Activated CD8-positive, alpha-beta memory T cell treated with anti-CD3 and anti-CD28 coated beads for 4 hours (primary cell): ENCODE measurements around the gene ACSF2.
"Not testable (repeated sequence)": the region's sequence is repeated elsewhere in the genome, so short reads cannot be mapped to it uniquely, and the experiment has no call there.

ENCODE experiments used
- DNase-seq, 2 donors: peaks; one replicate each; pipeline ENCODE4 v3.0.0-alpha.2; 2020; ENCODE audit warnings: low read depth in 2 of 2

ACSF2 gene

DNA sequence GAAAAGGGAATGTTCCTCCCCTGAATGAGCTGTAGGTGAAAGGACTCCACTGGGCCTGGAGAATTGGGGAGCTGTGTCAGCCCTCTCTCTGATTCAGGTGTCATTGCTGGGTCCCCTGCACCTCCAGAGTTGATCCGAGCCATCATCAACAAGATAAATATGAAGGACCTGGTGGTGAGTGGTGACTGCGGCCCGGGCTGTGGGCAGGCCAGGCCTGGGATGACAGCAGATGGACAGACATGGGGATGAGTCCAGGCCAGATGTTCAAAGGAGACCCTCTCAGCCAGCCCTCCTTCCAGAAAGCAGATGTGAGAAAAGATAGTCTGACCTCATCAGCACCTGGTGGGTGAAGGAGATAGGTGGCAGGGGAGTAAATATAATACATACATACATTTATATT, 38.1 kb downstream of the ACSF2 start:
- no peak for DNase-seq

DNA sequence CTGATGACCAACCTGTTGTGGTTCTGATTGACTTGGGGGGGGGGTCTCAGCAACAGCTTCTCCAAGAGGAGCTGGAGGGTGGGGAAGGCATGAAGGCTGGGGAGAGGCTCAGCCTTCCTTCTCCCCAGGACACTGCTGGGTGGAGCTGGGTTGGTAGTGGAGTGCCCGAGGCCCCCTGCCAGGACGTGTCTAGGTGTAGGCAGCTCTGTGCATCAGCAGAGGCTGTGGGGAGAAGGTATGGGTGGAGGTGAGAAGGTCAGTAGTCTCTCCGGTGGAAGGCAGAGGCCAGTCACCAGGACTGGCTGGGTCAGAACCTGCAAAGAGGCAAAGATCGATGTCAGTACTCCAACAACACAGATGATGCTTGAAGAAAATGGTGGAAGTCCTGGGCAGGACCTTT, 38.7 kb downstream of the ACSF2 start:
- DNase-seq: no peak

DNA sequence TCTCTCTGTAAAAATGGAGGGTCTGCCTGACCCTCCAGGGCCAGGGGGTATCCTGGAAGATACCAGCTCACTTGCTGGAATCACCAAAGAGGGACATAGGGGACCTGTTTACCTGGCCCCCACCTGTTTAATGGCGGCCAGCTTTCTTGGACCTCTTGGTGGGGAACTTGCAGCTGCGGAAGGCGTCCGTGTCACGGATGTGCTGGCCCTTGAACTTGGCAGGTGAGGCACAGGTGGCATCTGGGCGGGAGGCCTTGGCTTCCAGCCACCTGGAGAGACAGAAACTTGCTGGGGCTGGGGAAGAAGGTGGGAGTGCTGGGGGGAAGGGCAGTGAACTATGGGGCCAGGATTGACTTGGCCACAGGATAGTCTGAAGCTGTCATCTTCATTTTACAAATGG, 39.2 kb downstream of the ACSF2 start:
- no peak for DNase-seq

DNA sequence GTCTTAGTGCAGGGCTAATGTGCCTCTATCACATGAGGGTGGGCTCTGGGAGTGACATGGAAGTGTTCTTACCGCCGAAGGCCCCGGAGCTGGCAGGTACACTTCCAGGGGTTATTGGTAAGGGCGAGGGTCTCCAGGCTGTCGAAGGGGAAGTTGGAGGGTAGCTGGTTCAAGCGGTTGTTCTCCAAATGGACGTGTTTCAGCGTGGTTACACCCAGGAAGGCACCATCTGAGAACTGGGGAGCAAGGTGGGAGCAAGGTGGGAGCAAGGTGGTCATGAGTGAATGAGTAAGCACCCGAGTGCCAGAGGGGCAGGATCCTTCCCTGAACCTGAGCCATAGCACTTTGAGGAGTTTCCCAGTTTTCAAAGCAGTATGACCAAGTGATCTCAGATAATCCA, 39.6 kb downstream of the ACSF2 start:
- no peak for DNase-seq

DNA sequence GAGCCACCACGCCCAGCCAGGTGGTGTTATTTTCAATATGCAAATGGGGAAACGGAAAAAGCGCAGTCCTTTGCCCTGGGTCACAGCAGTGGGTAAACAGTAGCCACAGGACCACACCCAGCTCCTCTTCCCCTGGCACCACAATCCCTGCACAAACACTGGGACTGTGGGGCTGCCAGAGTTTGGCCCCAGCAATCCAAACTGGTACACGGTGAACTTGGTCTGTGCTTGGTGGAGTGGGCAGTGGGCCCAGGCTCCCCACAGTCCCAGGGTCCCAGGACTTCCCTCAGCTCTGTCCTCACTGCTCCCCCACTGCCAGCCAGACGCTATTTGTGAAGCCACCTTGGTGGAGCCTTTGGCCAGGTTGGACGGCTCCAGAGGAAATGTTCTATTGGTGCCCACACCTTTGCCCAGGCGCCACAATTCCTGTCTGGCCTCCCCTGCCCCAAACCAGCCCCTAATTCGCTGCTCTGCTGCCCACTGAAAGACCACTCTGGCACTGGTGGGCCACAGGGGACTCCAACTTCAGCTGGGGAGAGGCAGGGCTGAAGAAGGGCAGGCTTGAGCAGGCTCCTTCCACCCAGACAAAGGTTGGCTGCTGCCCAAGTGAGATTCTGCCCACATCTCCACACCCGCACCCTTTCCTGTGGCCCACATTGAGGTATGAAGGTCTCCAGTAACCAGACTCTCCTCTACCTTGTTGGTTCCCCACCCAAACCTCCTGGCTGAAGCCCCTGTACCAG, 40.5 kb downstream of the ACSF2 start:
- DNase-seq: no peak

DNA sequence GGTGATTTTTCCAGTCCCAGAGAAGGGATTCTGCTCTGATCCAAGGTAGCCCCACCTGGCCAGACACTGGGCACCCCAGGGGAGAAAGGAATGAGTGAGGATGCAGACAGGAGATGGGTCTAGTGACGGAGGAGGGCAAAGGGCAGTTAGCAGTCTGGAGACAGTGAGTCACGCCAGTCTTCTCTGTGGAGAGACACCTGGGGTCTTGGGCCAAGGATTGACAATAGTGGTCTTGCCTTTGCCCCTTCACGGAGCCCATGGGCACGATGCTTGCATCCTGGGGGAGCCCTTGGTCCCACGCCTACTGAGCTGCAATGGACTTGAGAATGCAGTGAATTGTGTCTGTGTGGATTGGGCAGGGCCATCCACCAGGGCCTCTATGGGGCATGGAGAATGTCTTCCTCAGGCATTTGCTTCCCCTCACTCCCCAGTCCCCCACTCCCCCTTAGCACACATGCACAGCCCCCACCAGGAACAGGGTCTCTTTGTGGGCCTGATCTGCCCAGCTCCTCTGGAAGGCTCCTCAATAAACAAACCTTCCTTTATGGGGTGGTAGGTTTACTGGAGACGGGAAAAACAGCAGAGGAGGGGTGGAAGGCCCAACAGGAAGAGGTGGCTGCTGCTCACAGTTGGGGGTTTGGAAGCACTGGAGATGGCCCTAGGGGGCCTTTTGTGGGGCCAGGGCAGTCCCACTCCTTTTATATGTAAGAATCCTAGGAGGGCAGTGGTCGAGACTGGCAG, 41.3 kb downstream of the ACSF2 start:
- DNase-seq: no peak

DNA sequence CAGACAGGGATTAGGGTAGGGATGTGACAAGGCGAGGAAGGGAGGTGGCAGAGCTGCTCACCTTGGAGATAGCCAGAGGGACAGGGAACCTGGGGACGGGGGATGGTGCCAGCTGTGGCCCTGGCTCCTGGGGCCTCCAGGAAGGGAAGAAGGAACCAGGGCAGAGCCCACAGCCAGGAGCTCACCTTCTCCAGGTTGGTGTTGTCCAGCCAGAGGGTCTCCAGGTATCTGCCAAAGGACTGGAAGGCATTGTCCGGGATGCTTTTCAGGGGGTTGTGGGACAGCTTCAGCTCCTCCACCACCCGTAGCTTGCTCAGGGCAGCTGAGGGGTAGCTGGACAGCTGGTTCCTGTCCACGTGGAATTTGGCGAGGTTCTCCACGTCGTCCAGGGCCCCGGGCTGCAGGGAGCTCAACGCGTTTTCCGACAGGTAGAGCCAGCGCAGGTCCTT, 41.9 kb downstream of the ACSF2 start:
- DNase-seq: no peak

DNA sequence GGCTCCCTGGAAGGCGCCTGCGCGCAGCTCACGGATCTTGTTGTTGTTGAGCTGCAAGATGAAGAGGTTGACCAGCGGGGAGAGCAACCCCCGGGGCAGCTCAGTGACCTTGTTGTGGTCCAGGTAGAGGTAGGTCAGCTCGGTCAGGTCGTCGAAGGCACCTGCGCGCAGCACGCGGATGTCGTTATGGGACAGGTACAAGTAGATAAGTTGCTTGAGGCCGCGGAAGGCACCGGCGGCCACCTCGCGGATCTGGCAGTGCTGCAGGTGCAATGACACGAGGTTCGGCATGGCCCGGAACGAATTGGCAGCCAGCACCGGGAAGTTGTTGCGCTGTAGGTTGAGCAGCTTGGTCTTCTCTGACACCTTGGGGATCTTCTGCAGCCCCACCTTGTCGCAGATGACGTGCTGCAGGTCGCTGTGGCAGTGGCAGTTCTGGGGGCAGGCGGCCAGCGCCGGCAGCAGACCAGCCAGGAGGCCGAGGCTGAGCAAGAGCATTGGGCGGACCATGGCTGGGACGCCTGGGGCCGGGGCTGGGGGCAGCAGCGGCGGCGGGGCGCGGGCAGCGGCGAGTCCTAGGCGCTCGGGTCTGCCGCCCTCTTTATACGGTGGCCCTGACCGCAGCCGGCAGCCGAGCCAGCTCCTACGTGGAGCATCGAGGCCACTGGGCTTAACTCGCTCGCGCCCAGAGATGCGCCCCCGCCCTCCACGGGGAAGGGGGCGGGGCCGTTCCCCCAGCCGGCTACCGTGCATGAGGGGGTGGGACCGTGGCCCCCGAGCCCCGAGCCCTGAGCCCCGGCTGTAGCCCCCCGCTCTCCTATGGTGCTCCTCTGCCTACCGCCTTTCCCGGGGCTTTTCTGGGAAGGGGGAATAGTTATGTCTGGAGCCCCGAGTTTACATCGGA, 42.5 kb downstream of the ACSF2 start, which contains the start of gene CHAD:
Gene CHAD, minus strand, starts transcription at position 577 of the 904 bp plus-strand sequence. Its CDS starts 67 bp downstream, at position 510.
- DNase-seq: no peak

DNA sequence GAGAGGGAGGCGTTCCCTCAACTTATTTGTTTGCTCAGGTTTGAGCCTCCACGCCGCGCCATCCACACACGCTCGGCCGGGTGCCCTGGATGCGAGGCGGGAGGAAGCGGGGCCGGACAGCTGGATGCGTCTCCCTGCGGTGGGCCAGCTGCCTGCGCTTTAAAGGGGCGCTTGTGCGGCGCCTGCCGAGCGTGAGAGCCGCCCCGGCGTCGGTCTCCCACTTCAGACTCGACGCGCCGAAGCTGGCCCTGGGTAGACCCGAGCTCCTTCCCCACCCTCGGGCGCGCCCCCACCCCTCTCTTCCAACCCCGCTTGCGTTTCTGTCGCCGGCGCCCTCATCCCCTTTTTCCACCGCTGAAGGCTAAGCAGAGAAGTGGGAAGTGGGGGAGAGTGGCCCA, 43.2 kb downstream of the ACSF2 start:
- no peak for DNase-seq

DNA sequence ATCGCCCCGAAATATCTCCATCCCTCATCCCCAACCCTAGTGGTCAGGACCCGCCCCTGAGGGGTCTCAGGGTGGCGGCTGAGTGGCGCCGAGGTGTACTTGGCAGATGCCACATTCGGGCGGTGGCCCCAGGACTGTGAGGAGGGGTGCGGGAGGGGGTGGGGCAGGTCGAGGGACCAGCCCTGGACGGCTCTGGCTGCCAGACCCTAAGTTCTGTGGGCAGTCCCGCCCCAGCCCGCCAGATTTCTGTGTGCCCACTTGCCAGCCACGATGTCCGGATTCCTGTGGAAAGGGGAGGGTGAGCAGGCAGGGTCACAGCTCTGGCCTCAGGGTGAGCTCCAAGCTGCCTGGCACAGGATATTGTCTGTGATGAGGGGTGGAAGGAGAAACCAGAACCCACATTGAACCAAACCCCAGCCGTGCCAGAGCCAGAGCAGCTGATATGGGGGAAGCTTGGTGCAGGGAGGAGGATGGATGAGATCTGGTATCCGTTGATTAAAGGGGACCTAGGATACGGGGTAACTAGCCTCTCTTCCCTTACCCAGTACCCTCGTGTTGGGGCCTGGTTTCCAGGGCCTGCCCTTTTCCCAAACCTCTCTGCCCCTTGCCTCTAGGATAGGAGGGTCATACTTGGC, 43.8 kb downstream of the ACSF2 start:
- no peak for DNase-seq

DNA sequence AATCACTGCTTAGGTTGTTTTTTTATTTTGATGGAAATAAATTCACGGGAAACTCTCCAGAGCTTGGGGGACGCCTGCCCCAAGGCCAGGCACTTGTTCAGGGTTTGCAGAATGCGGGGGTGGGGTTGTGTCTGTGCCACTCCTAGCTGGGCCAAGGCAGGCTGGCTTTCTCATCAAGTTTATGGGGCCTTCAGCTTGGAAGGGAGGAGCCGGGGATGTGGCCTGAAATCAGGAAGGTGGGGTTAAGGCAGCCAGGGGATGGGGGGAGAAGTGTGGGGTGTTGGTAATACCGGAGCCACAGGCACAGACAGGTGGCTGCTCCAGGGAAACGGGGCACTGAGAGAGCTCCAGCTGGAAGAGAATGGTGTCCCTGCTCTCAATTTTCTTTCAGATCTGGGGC, 44.4 kb downstream of the ACSF2 start:
- no peak for DNase-seq

DNA sequence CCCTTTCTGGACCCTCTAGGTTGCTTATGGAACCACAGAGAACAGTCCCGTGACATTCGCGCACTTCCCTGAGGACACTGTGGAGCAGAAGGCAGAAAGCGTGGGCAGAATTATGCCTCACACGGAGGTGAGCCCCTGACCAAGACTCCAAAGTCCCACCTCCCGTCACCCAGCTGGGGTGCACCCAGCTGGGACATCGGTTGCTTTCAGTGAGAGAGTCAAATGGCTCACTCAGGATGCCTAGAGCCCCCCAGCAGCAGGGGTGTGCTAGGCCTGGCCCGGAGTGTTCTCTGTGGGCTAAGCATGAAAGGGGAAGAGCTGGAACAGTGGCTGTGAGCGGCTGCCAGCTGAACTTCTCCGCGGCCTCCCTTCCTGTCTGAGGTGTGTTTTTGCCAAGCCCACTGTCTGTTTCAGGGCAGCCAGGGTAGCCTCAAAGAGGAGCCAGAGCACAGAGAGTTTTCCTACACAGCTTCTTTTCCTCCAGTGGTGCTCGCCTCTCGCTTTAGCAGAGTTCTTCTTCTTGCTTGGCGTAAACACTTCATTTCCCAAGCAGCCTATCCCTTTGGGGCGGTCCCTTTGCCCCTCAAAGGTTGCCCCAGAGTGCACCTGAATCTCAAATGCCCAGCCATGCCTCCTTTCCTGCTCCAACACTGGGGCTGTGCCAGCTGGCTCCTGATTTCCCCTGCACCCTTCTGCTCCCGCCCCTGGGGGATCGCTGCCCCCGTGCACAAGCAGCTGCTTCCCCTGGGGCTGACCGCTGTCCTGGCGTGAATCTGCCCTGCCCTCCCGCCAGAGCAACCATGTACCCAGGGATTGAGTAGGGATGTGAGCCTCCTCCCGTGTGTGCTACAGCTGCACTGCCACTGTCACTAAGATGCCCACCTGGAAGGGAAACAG, 45.2 kb downstream of the ACSF2 start:
- no peak for DNase-seq

DNA sequence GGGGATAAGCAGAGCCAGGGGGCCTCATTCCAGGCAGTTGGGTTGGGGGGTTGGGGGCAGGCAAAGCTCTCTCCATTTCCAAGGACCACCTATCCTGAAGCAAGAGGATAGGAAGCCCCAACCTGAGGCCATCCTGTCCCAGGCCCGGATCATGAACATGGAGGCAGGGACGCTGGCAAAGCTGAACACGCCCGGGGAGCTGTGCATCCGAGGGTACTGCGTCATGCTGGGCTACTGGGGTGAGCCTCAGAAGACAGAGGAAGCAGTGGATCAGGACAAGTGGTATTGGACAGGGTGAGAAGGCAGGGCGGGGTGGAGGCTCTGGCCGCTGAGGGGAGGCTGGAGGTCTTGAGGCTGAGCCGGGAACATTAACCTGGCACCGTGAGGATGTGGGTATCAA, 46.3 kb downstream of the ACSF2 start:
- no peak for DNase-seq

DNA sequence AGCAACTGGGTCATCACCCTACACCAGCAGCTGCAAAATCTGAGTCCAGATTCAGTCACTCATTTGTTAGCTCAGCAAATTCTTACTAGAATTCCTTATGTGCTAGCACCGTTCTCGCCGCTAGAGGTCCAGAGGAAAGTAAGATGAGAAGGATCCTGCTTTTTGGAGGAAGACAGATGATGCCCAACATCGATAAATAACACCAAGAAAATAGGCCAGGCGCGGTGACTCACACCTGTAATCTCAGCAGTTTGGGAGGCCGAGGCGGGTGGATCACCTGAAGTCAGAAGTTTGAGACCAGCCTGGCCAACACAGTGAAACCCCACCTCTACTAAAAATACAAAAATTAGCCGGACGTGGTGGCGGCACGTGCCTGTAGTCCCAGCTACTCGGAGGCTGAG, 46.7 kb downstream of the ACSF2 start:
- not testable (repeated sequence) for DNase-seq

DNA sequence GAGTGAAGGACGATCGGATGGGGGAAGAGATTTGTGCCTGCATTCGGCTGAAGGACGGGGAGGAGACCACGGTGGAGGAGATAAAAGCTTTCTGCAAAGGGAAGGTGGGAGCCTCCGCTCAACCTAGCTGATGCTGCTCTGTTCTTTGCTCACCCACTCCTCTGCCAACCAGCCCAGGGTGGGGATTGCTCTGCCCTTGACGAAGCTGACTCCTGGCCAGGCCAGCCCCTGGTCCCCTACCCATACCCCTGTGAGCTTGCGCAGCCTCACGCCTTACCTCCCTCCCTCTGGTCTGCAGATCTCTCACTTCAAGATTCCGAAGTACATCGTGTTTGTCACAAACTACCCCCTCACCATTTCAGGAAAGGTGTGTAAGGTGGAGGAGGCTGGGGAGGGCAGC, 47.9 kb downstream of the ACSF2 start:
- DNase-seq: no peak

DNA sequence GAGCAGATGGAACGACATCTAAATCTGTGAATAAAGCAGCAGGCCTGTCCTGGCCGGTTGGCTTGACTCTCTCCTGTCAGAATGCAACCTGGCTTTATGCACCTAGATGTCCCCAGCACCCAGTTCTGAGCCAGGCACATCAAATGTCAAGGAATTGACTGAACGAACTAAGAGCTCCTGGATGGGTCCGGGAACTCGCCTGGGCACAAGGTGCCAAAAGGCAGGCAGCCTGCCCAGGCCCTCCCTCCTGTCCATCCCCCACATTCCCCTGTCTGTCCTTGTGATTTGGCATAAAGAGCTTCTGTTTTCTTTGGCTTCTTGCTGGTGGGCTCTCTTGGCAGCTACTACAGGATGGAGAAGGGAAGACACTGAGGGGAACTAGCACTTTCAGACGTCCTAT, 48.5 kb downstream of the ACSF2 start:
- no peak for DNase-seq

DNA sequence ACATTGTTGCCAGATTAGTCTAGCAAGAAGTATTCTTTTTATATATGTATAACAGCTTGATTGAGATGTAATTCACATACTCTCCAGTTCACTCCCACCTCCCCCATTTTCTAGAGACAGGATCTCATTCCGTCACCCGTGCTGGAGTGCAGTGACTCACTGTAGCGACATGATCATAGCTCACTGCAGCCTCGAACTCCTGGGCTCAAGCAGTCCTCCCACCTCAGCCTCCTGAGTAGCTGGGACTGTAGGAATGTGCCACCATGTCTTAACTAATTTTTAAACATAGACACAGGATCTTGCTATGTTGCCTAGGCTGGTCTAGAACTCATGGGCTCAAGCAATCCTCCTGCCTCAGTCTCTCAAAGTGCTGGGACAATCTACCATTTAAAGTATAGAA, 49.3 kb downstream of the ACSF2 start:
- no peak for DNase-seq

DNA sequence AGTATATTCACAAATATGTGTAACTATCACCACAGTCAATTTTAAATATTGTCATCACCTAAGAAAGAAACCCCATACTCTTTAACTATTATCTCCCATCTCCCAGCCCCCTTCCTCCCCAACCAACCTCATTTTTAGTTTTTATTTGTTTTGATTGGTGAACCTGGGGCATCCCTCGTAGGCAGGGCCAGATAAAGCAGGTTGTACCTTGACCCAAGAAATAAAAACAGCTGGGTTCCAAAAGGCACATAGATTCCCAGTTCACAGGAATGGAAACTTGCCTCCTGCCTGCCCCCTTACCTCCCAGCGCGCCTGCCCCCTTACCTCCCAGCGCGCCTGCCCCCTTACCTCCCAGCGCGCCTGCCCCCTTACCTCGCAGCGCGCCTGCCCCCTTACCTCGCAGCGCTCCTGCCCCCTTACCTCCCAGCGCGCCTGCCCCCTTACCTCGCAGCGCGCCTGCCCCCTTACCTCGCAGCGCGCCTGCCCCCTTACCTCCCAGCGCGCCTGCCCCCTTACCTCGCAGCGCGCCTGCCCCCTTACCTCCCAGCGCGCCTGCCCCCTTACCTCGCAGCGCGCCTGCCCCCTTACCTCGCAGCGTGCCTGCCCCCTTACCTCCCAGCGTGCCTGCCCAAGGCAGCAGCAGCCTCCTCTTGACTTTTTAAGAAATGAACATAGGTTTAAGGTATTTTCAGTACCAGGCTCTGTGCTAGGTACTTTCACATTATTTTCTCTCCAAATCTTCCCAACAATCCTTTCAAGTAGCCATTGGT, 49.9 kb downstream of the ACSF2 start:
- not testable (repeated sequence) for DNase-seq

DNA sequence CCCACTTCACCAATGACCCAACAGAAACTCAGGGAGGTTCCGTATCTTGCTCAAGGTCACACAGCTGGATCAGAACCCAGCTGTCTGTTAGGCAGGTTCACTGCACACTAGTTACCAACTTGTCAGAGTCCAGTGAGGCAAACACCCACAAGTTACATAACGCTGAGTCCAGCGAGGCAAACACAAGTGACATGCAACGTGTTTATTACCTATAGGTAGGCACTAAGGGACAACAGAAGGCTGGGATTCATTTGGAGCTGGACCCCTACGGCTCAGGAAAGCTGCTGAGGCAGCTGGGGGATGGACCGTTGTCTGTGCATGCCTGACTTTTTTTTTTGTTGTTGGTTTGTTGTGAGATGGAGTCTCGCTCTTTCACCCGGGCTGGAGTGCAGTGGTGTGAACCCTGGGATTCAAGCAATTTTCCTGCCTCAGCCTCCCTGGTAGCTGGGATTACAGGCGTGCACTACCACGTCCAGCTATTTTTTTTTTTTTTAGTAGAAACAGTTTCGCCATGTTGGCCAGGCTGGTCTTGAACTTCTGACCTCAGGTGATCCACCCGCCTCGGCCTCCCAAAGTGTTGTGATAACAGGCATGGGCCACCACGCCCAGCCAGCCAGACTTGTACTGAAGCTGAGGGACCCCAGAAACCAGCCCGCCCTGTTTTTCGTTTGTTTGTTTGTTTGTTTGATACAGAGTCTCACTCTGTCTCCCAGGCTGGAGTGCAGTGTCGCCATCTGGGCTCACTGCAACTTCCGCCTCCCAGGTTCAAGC, 50.7 kb downstream of the ACSF2 start:
- no peak for DNase-seq
